Activated CD4-positive, alpha-beta T cell treated with anti-CD3 and anti-CD28 coated beads, Interleukin-2, amount 10 ng/mL, durations not matched to agents 24 days and 14 days (primary cell): ENCODE measurements around the gene ITFG2. TPM values are rescaled to one million over a fixed set of nuclear protein-coding genes. Genes with fewer than 3 reads are reported as not detected.

Source experiments
- DNase-seq: peaks from one replicate; pipeline ENCODE4 v3.0.0; 2022
- H3K27ac Mint-ChIP-seq: one replicate; pipeline ENCODE4 v1.8.0; 2022; ENCODE audit warnings: mild to moderate bottlenecking, mixed read lengths
- H3K27me3 Mint-ChIP-seq: one replicate; pipeline ENCODE4 v1.8.0; 2022; ENCODE audit warnings: mixed read lengths
- H3K36me3 Mint-ChIP-seq: one replicate; pipeline ENCODE4 v1.8.0; 2022; ENCODE audit warnings: low read depth, mild to moderate bottlenecking, mixed read lengths
- H3K4me1 Mint-ChIP-seq: one replicate; pipeline ENCODE4 v1.8.0; 2021; ENCODE audit warnings: mixed read lengths
- H3K4me3 Mint-ChIP-seq: one replicate; pipeline ENCODE4 v1.8.0; 2022; ENCODE audit warnings: mild to moderate bottlenecking, moderate library complexity, mixed read lengths
- H3K9me3 Mint-ChIP-seq: one replicate; pipeline ENCODE4 v1.8.0; 2021; ENCODE audit warnings: mixed read lengths
- intact Hi-C: fragments of 100-400 bp; cut with micrococcal nuclease; formaldehyde crosslinking; loops from one replicate; pipeline ENCODE4 v1.15.1; 2023
- total RNA-seq: library from RNA; stranded (reverse); gene quantifications from 2 replicates; pipeline ENCODE4 v1.2.3, GENCODE V29; 2022

ITFG2 gene
- total RNA-seq, 1 donor from 2014 or later, result 43.8 TPM

- no peak for DNase-seq
- no peak overlapping the region for H3K27ac Mint-ChIP-seq
- no peak overlapping the region for H3K4me3 Mint-ChIP-seq
- intact Hi-C loops, result no loop called here
- no peaks in the 10 kb centered on the region for H3K27me3 Mint-ChIP-seq
- peaks cover 2% of the 10 kb centered on the region for H3K4me1 Mint-ChIP-seq
- H3K36me3 Mint-ChIP-seq, result peaks cover 50% of the 10 kb centered on the region
- no peaks in the 10 kb centered on the region for H3K9me3 Mint-ChIP-seq
Observed at GRCh38 chr12:2826721-2827515, 14.4 kb downstream of the ITFG2 start.

GRCh38 chr12:2829275-2829674, 16.8 kb downstream of the ITFG2 start:
- Mint-ChIP-seq H3K9me3 (no peaks in the 10 kb centered on the region), H3K4me3 (no peak overlapping the region), H3K36me3 (peaks cover 36% of the 10 kb centered on the region), H3K27me3 (no peaks in the 10 kb centered on the region), H3K27ac (no peak overlapping the region), H3K4me1 (peaks cover 4% of the 10 kb centered on the region)
- intact Hi-C loops, result no loop called here
- no peak for DNase-seq

DNA sequence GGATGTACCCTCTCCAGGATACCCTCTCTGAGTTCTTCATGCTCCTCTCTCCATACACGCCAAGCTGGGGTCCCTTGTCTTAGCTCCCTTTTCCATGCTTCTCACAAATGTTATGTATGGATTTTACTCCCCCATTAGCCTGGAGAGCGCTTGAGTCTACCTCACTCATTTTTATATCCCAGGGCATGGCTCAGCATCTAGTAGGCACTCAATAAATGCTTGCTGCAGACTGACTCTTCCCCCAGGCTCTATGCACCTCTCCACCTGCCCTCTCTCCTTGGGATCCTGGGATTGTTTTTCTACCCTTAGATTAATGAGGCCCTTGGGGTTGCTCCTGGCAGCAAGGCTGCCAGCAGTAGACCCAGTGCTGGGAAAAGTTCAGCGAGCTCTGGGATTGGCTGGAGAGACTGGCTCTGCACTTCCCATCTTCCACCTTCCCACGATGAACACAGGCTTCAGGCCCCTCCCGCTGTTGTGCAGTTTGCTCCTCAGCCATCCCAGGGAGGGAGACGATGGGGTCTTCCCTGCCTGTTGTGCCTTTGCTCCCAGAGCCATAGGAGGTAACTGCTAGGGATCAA, 20.2 kb downstream of the ITFG2 start:
- Mint-ChIP-seq H3K27me3 (no peaks in the 10 kb centered on the region), H3K9me3 (no peaks in the 10 kb centered on the region), H3K4me1 (peaks cover 4% of the 10 kb centered on the region), H3K27ac (no peak overlapping the region), H3K4me3 (no peak overlapping the region), H3K36me3 (peaks cover 26% of the 10 kb centered on the region)
- intact Hi-C loops, result no loop called here
- no peak for DNase-seq

- no peaks in the 10 kb centered on the region for H3K27me3 Mint-ChIP-seq
- H3K4me1 Mint-ChIP-seq, result peaks cover 4% of the 10 kb centered on the region
- DNase-seq, result no peak
- H3K9me3 Mint-ChIP-seq, result no peaks in the 10 kb centered on the region
- intact Hi-C loops, result no loop called here
- no peak overlapping the region for H3K27ac Mint-ChIP-seq
- no peak overlapping the region for H3K4me3 Mint-ChIP-seq
- peaks cover 24% of the 10 kb centered on the region for H3K36me3 Mint-ChIP-seq
Observed at GRCh38 chr12:2833327-2833726, 20.9 kb downstream of the ITFG2 start.

GRCh38 chr12:2833810-2834209, 21.3 kb downstream of the ITFG2 start:
- Mint-ChIP-seq H3K36me3 (peaks cover 22% of the 10 kb centered on the region), H3K4me3 (no peak overlapping the region), H3K9me3 (no peaks in the 10 kb centered on the region), H3K27me3 (no peaks in the 10 kb centered on the region), H3K27ac (no peak overlapping the region), H3K4me1 (peaks cover 4% of the 10 kb centered on the region)
- DNase-seq, result no peak
- intact Hi-C loops, result no loop called here

DNA sequence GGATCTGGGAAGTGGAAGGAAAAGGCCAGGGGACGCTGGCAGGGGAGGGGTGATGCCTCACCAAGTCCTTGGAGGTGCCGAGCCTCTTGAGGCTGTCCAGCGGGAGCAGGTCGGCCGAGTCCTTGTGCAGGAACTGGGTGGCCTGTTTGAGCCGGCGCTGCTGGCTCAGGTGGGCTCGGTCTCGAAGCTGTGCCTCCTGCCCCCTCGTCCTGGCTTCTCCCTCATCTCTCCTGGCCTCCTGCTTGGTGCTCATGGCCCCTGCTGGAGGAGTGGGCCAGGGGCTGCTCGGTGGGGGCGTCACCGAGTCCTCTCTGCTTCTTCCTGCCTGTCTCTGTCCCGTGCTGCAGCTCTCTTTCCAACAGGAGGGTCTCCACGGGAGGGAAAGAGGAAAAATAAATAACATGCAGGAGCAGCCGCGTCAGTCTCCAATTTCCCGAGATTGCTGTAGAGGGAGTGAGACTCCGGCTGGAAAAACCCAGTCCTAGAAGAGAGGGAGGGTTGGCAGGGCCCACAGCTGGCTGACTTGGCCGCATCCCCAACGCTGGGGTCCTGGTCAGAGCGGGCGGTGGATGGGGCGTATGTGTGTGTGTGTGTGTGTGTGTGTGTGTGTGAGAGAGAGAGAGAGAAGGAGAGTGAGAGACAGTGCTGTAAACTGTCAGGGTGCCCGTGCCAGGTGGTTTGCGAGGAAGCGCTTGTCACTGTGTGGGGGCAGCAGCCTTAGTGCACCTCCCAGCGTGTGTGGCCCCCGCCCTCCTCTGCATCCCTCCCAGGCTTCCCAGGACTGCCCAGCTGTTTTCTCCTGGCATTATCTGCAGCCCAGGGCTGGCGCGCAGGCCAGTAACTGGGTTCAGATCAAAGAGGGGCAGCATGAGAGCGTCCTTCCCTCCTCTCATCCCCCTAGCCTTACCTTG, 22.4 kb downstream of the ITFG2 start, which contains the start of gene NRIP2:
TSS of gene NRIP2 (minus strand) at position 455 of the 911 bp plus-strand sequence. CDS start at position 403, 52 bp downstream.
- peaks cover 4% of the 10 kb centered on the region for H3K4me1 Mint-ChIP-seq
- intact Hi-C loops, result no loop called here
- no peak for DNase-seq
- peaks cover 23% of the 10 kb centered on the region for H3K36me3 Mint-ChIP-seq
- H3K9me3 Mint-ChIP-seq, result no peaks in the 10 kb centered on the region
- H3K4me3 Mint-ChIP-seq, result no peak within 1 kb of the TSS
- no peak within 1 kb of the TSS for H3K27ac Mint-ChIP-seq
- no peaks in the 10 kb centered on the region for H3K27me3 Mint-ChIP-seq

DNA sequence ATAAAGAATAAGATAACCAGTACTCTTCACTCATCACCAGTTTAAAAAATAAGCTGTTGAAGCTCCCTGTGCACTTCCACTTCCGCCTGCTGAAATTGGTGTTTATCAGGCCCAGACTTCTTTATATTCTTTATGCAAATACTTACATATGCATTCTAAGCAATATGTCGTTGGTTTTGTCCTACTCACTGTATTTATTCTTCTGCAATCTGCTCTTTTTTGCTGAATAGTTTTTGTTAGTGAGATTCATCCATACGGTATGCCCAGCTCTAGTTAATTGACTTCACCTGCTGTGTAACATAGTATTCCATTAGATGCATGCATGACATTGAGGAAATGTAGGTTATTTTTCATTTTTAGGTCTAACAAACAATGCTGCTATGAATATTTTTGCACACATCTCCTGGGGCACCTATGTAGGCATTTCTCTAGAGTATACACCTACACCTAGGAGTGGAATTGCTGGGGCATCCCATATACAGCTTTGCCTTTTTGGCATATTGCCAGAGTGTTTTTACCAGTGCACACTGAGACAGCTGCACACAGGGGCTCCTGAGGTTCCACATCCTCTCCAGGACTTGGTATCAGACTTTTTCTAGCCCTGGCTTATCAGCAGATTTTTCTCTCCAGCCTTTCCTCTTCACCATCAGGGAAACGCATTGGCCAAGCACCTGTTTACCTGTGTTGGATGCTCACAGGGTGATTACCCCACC, 23.4 kb downstream of the ITFG2 start:
- Mint-ChIP-seq H3K27me3 (no peaks in the 10 kb centered on the region), H3K4me1 (peaks cover 2% of the 10 kb centered on the region), H3K27ac (no peak overlapping the region), H3K36me3 (peaks cover 20% of the 10 kb centered on the region), H3K4me3 (no peak overlapping the region), H3K9me3 (no peaks in the 10 kb centered on the region)
- intact Hi-C loops, result no loop called here
- no peak for DNase-seq

DNA sequence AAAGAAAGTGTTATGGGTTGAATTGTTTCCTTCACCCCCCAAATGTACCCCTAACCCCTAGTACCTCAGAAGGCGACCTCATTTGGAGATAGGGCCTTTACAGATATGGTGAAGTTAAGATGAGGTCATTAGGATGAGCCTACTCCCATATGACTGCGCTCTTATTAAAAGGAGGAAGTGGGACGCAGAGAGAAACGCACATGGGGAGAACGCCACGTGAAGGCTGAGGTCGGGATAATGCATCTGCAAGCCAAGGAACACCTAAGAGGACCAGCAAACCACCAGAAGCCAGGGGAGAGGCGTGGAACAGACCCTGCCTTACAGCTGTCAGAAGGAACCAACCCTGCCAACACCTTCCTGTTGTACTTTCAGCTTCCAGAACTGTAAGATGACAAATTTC, 24.1 kb downstream of the ITFG2 start:
- Mint-ChIP-seq H3K27me3 (no peaks in the 10 kb centered on the region), H3K36me3 (peaks cover 16% of the 10 kb centered on the region), H3K4me1 (peaks cover 2% of the 10 kb centered on the region), H3K4me3 (no peak overlapping the region), H3K27ac (no peak overlapping the region), H3K9me3 (no peaks in the 10 kb centered on the region)
- intact Hi-C loops, result no loop called here
- DNase-seq, result no peak

DNA sequence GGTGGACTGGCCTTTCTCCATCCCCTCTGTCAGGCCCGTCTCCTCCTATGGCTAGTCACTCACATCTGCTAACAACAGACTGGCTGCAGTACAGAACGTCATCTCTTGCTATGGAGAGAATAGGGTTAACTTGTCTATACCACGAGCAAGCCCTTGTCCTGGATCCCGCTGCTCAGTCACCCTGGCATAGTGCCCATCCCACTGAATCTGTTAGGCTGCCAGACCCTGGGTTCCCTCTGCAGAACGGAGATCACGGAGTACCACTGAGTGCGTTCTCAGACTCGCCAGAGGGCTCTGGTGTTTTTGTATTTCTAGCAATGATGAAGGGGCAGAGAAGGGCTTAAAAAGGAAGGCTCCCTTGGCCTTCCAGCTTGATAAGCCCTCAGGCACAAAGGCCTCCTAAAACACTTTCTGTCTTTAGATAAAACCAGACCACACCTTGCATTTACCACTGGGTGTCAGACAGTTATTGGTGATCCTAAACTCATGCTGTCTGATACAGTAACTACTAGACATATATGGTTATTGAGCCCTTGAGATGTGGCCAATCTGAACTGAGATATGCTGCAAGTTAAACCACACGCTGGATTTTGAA, 28.7 kb downstream of the ITFG2 start:
- intact Hi-C loops, result no loop called here
- no peak overlapping the region for H3K4me3 Mint-ChIP-seq
- H3K9me3 Mint-ChIP-seq, result no peaks in the 10 kb centered on the region
- no peaks in the 10 kb centered on the region for H3K4me1 Mint-ChIP-seq
- no peak for DNase-seq
- H3K36me3 Mint-ChIP-seq, result peaks cover 11% of the 10 kb centered on the region
- H3K27me3 Mint-ChIP-seq, result no peaks in the 10 kb centered on the region
- H3K27ac Mint-ChIP-seq, result no peak overlapping the region

DNA sequence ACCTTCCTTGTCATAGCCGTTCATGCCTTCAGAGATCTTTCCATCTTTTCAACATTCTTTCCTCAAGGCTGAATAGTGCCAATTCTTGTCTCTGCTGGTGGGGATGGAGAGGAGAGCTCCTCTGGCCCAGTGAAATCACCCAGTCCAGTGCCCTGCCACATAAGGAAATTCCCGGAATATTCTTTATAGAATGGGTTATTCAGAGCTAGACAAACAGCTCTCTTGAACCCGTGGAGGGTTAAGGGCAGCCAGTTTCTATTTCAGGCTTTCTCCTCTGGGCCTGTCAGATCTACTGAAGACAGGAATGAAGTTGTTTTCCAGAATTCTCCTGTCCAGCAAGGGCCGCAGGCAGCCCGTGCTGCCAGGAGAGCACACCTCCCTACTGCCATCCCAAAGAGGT, 30.5 kb downstream of the ITFG2 start:
- H3K4me3 Mint-ChIP-seq, result no peak overlapping the region
- no peaks in the 10 kb centered on the region for H3K9me3 Mint-ChIP-seq
- intact Hi-C loops, result no loop called here
- no peaks in the 10 kb centered on the region for H3K27me3 Mint-ChIP-seq
- peaks cover 8% of the 10 kb centered on the region for H3K36me3 Mint-ChIP-seq
- no peak for DNase-seq
- no peaks in the 10 kb centered on the region for H3K4me1 Mint-ChIP-seq
- H3K27ac Mint-ChIP-seq, result no peak overlapping the region

- Mint-ChIP-seq H3K4me1 (no peaks in the 10 kb centered on the region), H3K36me3 (peaks cover 4% of the 10 kb centered on the region), H3K4me3 (no peak overlapping the region), H3K27me3 (no peaks in the 10 kb centered on the region), H3K9me3 (no peaks in the 10 kb centered on the region), H3K27ac (no peak overlapping the region)
- intact Hi-C loops, result no loop called here
- DNase-seq, result no peak
Observed at GRCh38 chr12:2844786-2845185, 32.3 kb downstream of the ITFG2 start.

GRCh38 chr12:2845280-2845679, 32.8 kb downstream of the ITFG2 start:
- peaks cover 3% of the 10 kb centered on the region for H3K36me3 Mint-ChIP-seq
- no peaks in the 10 kb centered on the region for H3K9me3 Mint-ChIP-seq
- no peak overlapping the region for H3K4me3 Mint-ChIP-seq
- H3K27ac Mint-ChIP-seq, result no peak overlapping the region
- DNase-seq, result no peak
- H3K27me3 Mint-ChIP-seq, result no peaks in the 10 kb centered on the region
- H3K4me1 Mint-ChIP-seq, result no peaks in the 10 kb centered on the region
- intact Hi-C loops, result no loop called here

GRCh38 chr12:2851931-2852330, 39.5 kb downstream of the ITFG2 start:
- Mint-ChIP-seq H3K4me3 (no peak overlapping the region), H3K27me3 (no peaks in the 10 kb centered on the region), H3K36me3 (peaks cover 4% of the 10 kb centered on the region), H3K4me1 (peaks cover 3% of the 10 kb centered on the region), H3K9me3 (no peaks in the 10 kb centered on the region), H3K27ac (no peak overlapping the region)
- DNase-seq, result no peak
- intact Hi-C loops, result loop anchor here (5.0 kb wide), 1 partner anchor 190 kb away; no protein-coding TSS in a partner anchor
